ENCODE data around the gene PTK6.
A peak's percentile ranks its signal among the peaks of the same experiment; 100 is the strongest.
"Not testable (repeated sequence)": the region's sequence is repeated elsewhere in the genome, so short reads cannot be mapped to it uniquely, and the experiment has no call there.

The PTK6 gene

GRCh38 chr20:63522091-63522868, 14.9 kb downstream of the PTK6 start:
- Histone ChIP-seq H3K4me1 (ENCODE audit: control insufficient read depth, insufficient read depth, low read length, unreplicated experiment) (peaks cover 4% of the 10 kb centered on the region), H3K36me3 (ENCODE audit: insufficient read depth, low read length) (peaks cover 19% of the 10 kb centered on the region), H3K4me3 (ENCODE audit: low read depth, low read length) (peak overlapping the region; percentile 98), H3K27ac (ENCODE audit: low read depth, low read length) (no peak overlapping the region), H2AFZ (ENCODE audit: low read length, unreplicated experiment) (no peak overlapping the region), H3K27me3 (ENCODE audit: insufficient read depth, low read length) (no peaks in the 10 kb centered on the region), H3K79me2 (ENCODE audit: control insufficient read depth, insufficient read depth, low read length, unreplicated experiment) (peaks cover 17% of the 10 kb centered on the region)

GRCh38 chr20:63521602-63522001, 15.6 kb downstream of the PTK6 start:
- peak overlapping the region; percentile 98 for H3K4me3 ChIP-seq (ENCODE audit: low read depth, low read length)
- peaks cover 4% of the 10 kb centered on the region for H3K4me1 ChIP-seq (ENCODE audit: control insufficient read depth, insufficient read depth, low read length, unreplicated experiment)
- H3K27ac ChIP-seq (ENCODE audit: low read depth, low read length) = no peak overlapping the region
- H3K27me3 ChIP-seq (ENCODE audit: insufficient read depth, low read length) = no peaks in the 10 kb centered on the region
- H3K79me2 ChIP-seq (ENCODE audit: control insufficient read depth, insufficient read depth, low read length, unreplicated experiment) = peaks cover 17% of the 10 kb centered on the region
- H2AFZ ChIP-seq (ENCODE audit: low read length, unreplicated experiment) = no peak overlapping the region
- H3K36me3 ChIP-seq (ENCODE audit: insufficient read depth, low read length) = peaks cover 19% of the 10 kb centered on the region

GRCh38 chr20:63520934-63521601, 16.1 kb downstream of the PTK6 start:
- Histone ChIP-seq H3K27ac (ENCODE audit: low read depth, low read length) (peak overlapping the region; percentile 83), H3K4me1 (ENCODE audit: control insufficient read depth, insufficient read depth, low read length, unreplicated experiment) (peaks cover 4% of the 10 kb centered on the region), H3K27me3 (ENCODE audit: insufficient read depth, low read length) (no peaks in the 10 kb centered on the region), H2AFZ (ENCODE audit: low read length, unreplicated experiment) (no peak overlapping the region), H3K36me3 (ENCODE audit: insufficient read depth, low read length) (peaks cover 19% of the 10 kb centered on the region), H3K79me2 (ENCODE audit: control insufficient read depth, insufficient read depth, low read length, unreplicated experiment) (peaks cover 17% of the 10 kb centered on the region), H3K4me3 (ENCODE audit: low read depth, low read length) (peak overlapping the region; percentile 98)

- peak within 1 kb of the TSS; percentile 83 for H3K27ac ChIP-seq (ENCODE audit: low read depth, low read length)
- H3K79me2 ChIP-seq (ENCODE audit: control insufficient read depth, insufficient read depth, low read length, unreplicated experiment) = peaks cover 17% of the 10 kb centered on the region
- H2AFZ ChIP-seq (ENCODE audit: low read length, unreplicated experiment) = peak within 1 kb of the TSS; percentile 99
- no peaks in the 10 kb centered on the region for H3K27me3 ChIP-seq (ENCODE audit: insufficient read depth, low read length)
- H3K36me3 ChIP-seq (ENCODE audit: insufficient read depth, low read length) = peaks cover 19% of the 10 kb centered on the region
- H3K4me1 ChIP-seq (ENCODE audit: control insufficient read depth, insufficient read depth, low read length, unreplicated experiment) = peaks cover 4% of the 10 kb centered on the region
- H3K4me3 ChIP-seq (ENCODE audit: low read depth, low read length) = peak within 1 kb of the TSS; percentile 98
Measured at GRCh38 chr20:63520504-63520933, 16.7 kb downstream of the PTK6 start, which contains the start of gene PPDPF. TSS of gene PPDPF (plus strand) at chr20:63520765. CDS start at chr20:63521309, 544 bp downstream.

GRCh38 chr20:63519668-63520503, 17.3 kb downstream of the PTK6 start:
- peaks cover 19% of the 10 kb centered on the region for H3K36me3 ChIP-seq (ENCODE audit: insufficient read depth, low read length)
- H3K4me3 ChIP-seq (ENCODE audit: low read depth, low read length) = peak overlapping the region; percentile 98
- H3K27me3 ChIP-seq (ENCODE audit: insufficient read depth, low read length) = no peaks in the 10 kb centered on the region
- H3K27ac ChIP-seq (ENCODE audit: low read depth, low read length) = peak overlapping the region; percentile 83
- peaks cover 4% of the 10 kb centered on the region for H3K4me1 ChIP-seq (ENCODE audit: control insufficient read depth, insufficient read depth, low read length, unreplicated experiment)
- H2AFZ ChIP-seq (ENCODE audit: low read length, unreplicated experiment) = peak overlapping the region; percentile 99
- peaks cover 17% of the 10 kb centered on the region for H3K79me2 ChIP-seq (ENCODE audit: control insufficient read depth, insufficient read depth, low read length, unreplicated experiment)

GRCh38 chr20:63518946-63519667, 18.1 kb downstream of the PTK6 start:
- Histone ChIP-seq H3K4me1 (ENCODE audit: control insufficient read depth, insufficient read depth, low read length, unreplicated experiment) (peaks cover 4% of the 10 kb centered on the region), H3K27me3 (ENCODE audit: insufficient read depth, low read length) (no peaks in the 10 kb centered on the region), H3K79me2 (ENCODE audit: control insufficient read depth, insufficient read depth, low read length, unreplicated experiment) (peaks cover 17% of the 10 kb centered on the region), H2AFZ (ENCODE audit: low read length, unreplicated experiment) (no peak overlapping the region), H3K36me3 (ENCODE audit: insufficient read depth, low read length) (peaks cover 19% of the 10 kb centered on the region), H3K27ac (ENCODE audit: low read depth, low read length) (no peak overlapping the region), H3K4me3 (ENCODE audit: low read depth, low read length) (peak overlapping the region; percentile 98)

- Histone ChIP-seq H2AFZ (ENCODE audit: low read length, unreplicated experiment) (no peak overlapping the region), H3K4me3 (ENCODE audit: low read depth, low read length) (no peak overlapping the region), H3K79me2 (ENCODE audit: control insufficient read depth, insufficient read depth, low read length, unreplicated experiment) (peaks cover 17% of the 10 kb centered on the region), H3K27ac (ENCODE audit: low read depth, low read length) (no peak overlapping the region), H3K4me1 (ENCODE audit: control insufficient read depth, insufficient read depth, low read length, unreplicated experiment) (peaks cover 4% of the 10 kb centered on the region), H3K36me3 (ENCODE audit: insufficient read depth, low read length) (peaks cover 13% of the 10 kb centered on the region), H3K27me3 (ENCODE audit: insufficient read depth, low read length) (peaks cover 3% of the 10 kb centered on the region; the same call in 1 of the 2 replicates)
Measured at GRCh38 chr20:63518351-63518861, 18.8 kb downstream of the PTK6 start.

GRCh38 chr20:63517376-63518309, 19.5 kb downstream of the PTK6 start:
- no peak overlapping the region for H2AFZ ChIP-seq (ENCODE audit: low read length, unreplicated experiment)

GRCh38 chr20:63514520-63514919, 22.7 kb downstream of the PTK6 start:
- not testable (repeated sequence) for H3K4me3 ChIP-seq (ENCODE audit: low read depth, low read length); H3K36me3 ChIP-seq (ENCODE audit: insufficient read depth, low read length); H2AFZ ChIP-seq (ENCODE audit: low read length, unreplicated experiment); H3K4me1 ChIP-seq (ENCODE audit: control insufficient read depth, insufficient read depth, low read length, unreplicated experiment); H3K27me3 ChIP-seq (ENCODE audit: insufficient read depth, low read length); H3K79me2 ChIP-seq (ENCODE audit: control insufficient read depth, insufficient read depth, low read length, unreplicated experiment); H3K27ac ChIP-seq (ENCODE audit: low read depth, low read length)

More at GRCh38 chr20:63517376-63518309, 19.5 kb downstream of the PTK6 start:
- Histone ChIP-seq H3K27me3 (ENCODE audit: insufficient read depth, low read length) (peaks cover 6% of the 10 kb centered on the region; the same call in 1 of the 2 replicates), H3K4me1 (ENCODE audit: control insufficient read depth, insufficient read depth, low read length, unreplicated experiment) (peaks cover 4% of the 10 kb centered on the region), H3K36me3 (ENCODE audit: insufficient read depth, low read length) (peaks cover 7% of the 10 kb centered on the region; the same call in 1 of the 2 replicates), H3K27ac (ENCODE audit: low read depth, low read length) (no peak overlapping the region), H3K4me3 (ENCODE audit: low read depth, low read length) (no peak overlapping the region), H3K79me2 (ENCODE audit: control insufficient read depth, insufficient read depth, low read length, unreplicated experiment) (peaks cover 17% of the 10 kb centered on the region)

Measured in ACC112 (cell line).